ENCODE data around the gene CUX1.

- TF ChIP-seq CTCF (IDR thresholded peaks at IDR 0.05) (no peak), EP300 (IDR thresholded peaks at IDR 0.05) (no peak), POLR2A (IDR thresholded peaks at IDR 0.05) (no peak), POLR2AphosphoS5 (IDR thresholded peaks at IDR 0.05) (no peak)
Measured at GRCh38 chr7:102322202-102322715, 504.8 kb downstream of the CUX1 start.

All from suprapubic skin (tissue), 4 donors.